GM19455 (cell line): ENCODE data around the gene CD37.
"Not testable (repeated sequence)": the region's sequence is repeated elsewhere in the genome, so short reads cannot be mapped to it uniquely, and the experiment has no call there.

Experiments used
- ATAC-seq: cut with Tn5 transposase; IDR thresholded peaks from one replicate; pipeline ENCODE4 v1.9.1; 2021; ENCODE audit not compliant: unreplicated experiment

Gene CD37

GRCh38 chr19:49327878-49328544, 7.2 kb upstream of the CD37 start:
- no peak for ATAC-seq

- no peak for ATAC-seq
These were observed 6.5 kb upstream of the CD37 start for GRCh38 chr19:49328741-49329140.

- ATAC-seq = not testable (repeated sequence)
These were observed 4.0 kb upstream of the CD37 start for GRCh38 chr19:49331187-49331586.

GRCh38 chr19:49331616-49332055, 3.6 kb upstream of the CD37 start:
- no peak for ATAC-seq

GRCh38 chr19:49332691-49333417, 2.4 kb upstream of the CD37 start:
- ATAC-seq = not testable (repeated sequence)

GRCh38 chr19:49333418-49333805, 1.8 kb upstream of the CD37 start:
- ATAC-seq = no peak

- ATAC-seq = no peak
These were observed 1.4 kb upstream of the CD37 start for GRCh38 chr19:49333811-49334288.

GRCh38 chr19:49335784-49336481, 727 bp downstream of the CD37 start:
- no peak for ATAC-seq

GRCh38 chr19:49336482-49337266, 1.5 kb downstream of the CD37 start:
- no peak for ATAC-seq

- no peak for ATAC-seq
These were observed 2.2 kb downstream of the CD37 start for GRCh38 chr19:49337267-49338022.

- ATAC-seq = no peak
These were observed 2.9 kb downstream of the CD37 start for GRCh38 chr19:49338023-49338677.

GRCh38 chr19:49338691-49339300, 3.6 kb downstream of the CD37 start:
- ATAC-seq = no peak

- no peak for ATAC-seq
These were observed 4.3 kb downstream of the CD37 start for GRCh38 chr19:49339301-49340068.

- no peak for ATAC-seq
These were observed 5.1 kb downstream of the CD37 start for GRCh38 chr19:49340069-49340864.

- ATAC-seq = no peak
These were observed 5.9 kb downstream of the CD37 start for GRCh38 chr19:49340865-49341718.

- ATAC-seq = no peak
These were observed 7.1 kb downstream of the CD37 start for GRCh38 chr19:49342291-49342721.

GRCh38 chr19:49343123-49343522, 7.9 kb downstream of the CD37 start:
- no peak for ATAC-seq
